Measurements from ENCODE around the gene RDH13.
"Not testable (repeated sequence)": the region's sequence is repeated elsewhere in the genome, so short reads cannot be mapped to it uniquely, and the experiment has no call there.

The RDH13 gene

GRCh38 chr19:55076321-55076720 lies 13.4 kb upstream of the RDH13 start:
- H3K4me1 Mint-ChIP-seq (ENCODE audit: low read depth): peaks cover 14% of the 10 kb centered on the region
- H3K27me3 Mint-ChIP-seq (ENCODE audit: low read depth): peaks cover 6% of the 10 kb centered on the region
- H3K27ac Mint-ChIP-seq: no peak overlapping the region
- DNase-seq (ENCODE audit: low spot score): no peak
- H3K4me3 Mint-ChIP-seq: no peak overlapping the region
- no peaks in the 10 kb centered on the region for H3K9me3 Mint-ChIP-seq
- H3K36me3 Mint-ChIP-seq (ENCODE audit: low read depth): peaks cover 3% of the 10 kb centered on the region

GRCh38 chr19:55075371-55075998 lies 12.5 kb upstream of the RDH13 start, which contains the start of gene EPS8L1:
Gene EPS8L1, plus strand, starts transcription at chr19:55075869. Its CDS starts 576 bp downstream, at chr19:55076445.
- H3K4me1 Mint-ChIP-seq (ENCODE audit: low read depth): peaks cover 10% of the 10 kb centered on the region

GRCh38 chr19:55071913-55072312 lies 9.0 kb upstream of the RDH13 start:
- H3K9me3 Mint-ChIP-seq: no peaks in the 10 kb centered on the region
- no peak for DNase-seq (ENCODE audit: low spot score)
- H3K27me3 Mint-ChIP-seq (ENCODE audit: low read depth): peaks cover 40% of the 10 kb centered on the region
- no peaks in the 10 kb centered on the region for H3K36me3 Mint-ChIP-seq (ENCODE audit: low read depth)
- peaks cover 9% of the 10 kb centered on the region for H3K4me1 Mint-ChIP-seq (ENCODE audit: low read depth)
- H3K27ac Mint-ChIP-seq: no peak overlapping the region
- H3K4me3 Mint-ChIP-seq: no peak overlapping the region

More at GRCh38 chr19:55075371-55075998, 12.5 kb upstream of the RDH13 start, which contains the start of gene EPS8L1:
- Mint-ChIP-seq H3K4me3 (no peak within 1 kb of the TSS), H3K36me3 (ENCODE audit: low read depth) (peaks cover 3% of the 10 kb centered on the region), H3K9me3 (no peaks in the 10 kb centered on the region), H3K27me3 (ENCODE audit: low read depth) (peaks cover 8% of the 10 kb centered on the region), H3K27ac (no peak within 1 kb of the TSS)
- DNase-seq (ENCODE audit: low spot score): no peak

GRCh38 chr19:55071129-55071502 lies 8.2 kb upstream of the RDH13 start:
- Mint-ChIP-seq H3K27me3 (ENCODE audit: low read depth) (peaks cover 48% of the 10 kb centered on the region), H3K4me1 (ENCODE audit: low read depth) (peaks cover 9% of the 10 kb centered on the region), H3K4me3 (no peak overlapping the region), H3K27ac (no peak overlapping the region), H3K9me3 (no peaks in the 10 kb centered on the region), H3K36me3 (ENCODE audit: low read depth) (no peaks in the 10 kb centered on the region)
- no peak for DNase-seq (ENCODE audit: low spot score)

DNA sequence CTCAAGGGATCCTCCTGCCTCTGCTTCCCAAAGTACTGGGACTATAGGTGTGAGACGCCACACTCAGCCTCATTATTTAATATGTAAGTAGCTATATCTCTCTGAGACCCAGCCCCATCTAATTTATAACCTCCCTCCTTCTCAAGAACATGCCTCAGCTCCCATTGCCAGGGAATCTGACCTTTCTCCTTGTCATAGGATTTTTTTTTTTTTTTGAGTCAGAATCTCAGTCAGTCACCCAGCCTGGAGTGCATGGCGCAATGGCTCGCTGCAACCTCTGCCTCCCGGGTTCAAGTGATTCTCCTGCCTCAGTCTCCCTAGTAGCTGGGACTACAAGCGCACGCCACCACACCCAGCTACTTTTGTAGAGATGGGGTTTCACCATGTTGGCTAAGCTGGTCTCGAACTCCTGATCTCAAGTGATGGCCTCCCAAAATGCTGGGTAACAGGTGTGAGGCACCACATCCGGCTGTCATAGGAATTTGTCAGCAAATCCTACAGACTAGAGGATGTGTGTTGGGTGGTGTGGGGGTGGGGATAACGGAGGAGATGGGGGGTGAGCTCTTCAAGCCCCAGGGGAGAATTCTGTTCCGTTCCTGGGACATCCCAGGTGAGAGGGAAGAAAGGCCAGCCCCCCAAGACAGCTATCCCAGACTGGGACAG lies 7.6 kb upstream of the RDH13 start:
- H3K27ac Mint-ChIP-seq: no peak overlapping the region
- no peak for DNase-seq (ENCODE audit: low spot score)
- H3K9me3 Mint-ChIP-seq: no peaks in the 10 kb centered on the region
- H3K36me3 Mint-ChIP-seq (ENCODE audit: low read depth): no peaks in the 10 kb centered on the region
- peaks cover 9% of the 10 kb centered on the region for H3K4me1 Mint-ChIP-seq (ENCODE audit: low read depth)
- no peak overlapping the region for H3K4me3 Mint-ChIP-seq
- H3K27me3 Mint-ChIP-seq (ENCODE audit: low read depth): peaks cover 52% of the 10 kb centered on the region

- Mint-ChIP-seq H3K4me3 (no peak overlapping the region), H3K27ac (no peak overlapping the region)
- no peak for DNase-seq (ENCODE audit: low spot score)
These were observed 6.9 kb upstream of the RDH13 start for GRCh38 chr19:55069865-55070197.

DNA sequence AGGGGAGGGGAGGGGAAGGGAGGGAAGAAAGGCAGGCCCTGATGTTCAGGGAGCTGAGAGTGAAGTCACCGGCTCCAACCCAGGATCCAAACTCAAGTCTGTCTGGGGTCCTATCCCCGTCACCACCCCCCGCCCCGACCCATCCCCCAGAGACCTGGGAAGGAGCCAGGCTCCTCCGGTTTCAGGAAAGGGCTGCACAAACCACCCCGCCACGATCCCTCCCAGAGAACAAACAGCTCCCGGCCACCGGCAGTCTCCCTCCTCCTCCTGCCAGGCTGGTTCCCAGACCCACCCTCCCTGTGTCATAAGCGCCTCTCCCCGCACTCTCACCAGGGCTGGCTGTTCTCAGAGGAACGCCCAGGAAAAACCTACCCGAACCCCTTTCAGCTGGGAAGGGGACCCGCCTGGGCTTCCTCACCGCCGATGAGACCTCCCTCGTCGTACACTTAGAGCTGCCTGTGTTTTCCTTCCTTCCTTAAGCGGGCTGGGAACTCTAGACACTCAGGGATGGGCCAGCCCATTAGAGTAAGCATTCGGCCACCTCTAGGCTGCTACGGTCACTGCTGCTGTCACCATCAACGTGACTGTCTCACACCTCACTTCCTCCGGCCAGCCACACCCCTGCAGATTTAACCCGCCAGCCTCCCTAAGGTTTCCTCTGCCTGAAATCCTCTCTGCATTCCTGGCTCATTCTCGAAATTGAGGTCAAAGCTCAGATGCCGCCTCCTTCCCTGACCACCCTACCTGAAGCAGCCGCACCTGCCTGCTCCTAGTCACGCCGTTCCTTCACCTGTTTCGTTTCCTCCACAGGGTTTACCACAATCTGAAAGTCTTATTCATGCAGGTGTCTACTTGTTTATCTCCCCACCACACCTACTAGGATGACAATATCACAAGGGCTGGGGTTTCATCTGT lies 6.3 kb upstream of the RDH13 start:
- peaks cover 52% of the 10 kb centered on the region for H3K27me3 Mint-ChIP-seq (ENCODE audit: low read depth)
- peaks cover 9% of the 10 kb centered on the region for H3K4me1 Mint-ChIP-seq (ENCODE audit: low read depth)
- no peak for DNase-seq (ENCODE audit: low spot score)
- no peaks in the 10 kb centered on the region for H3K36me3 Mint-ChIP-seq (ENCODE audit: low read depth)
- H3K27ac Mint-ChIP-seq: no peak overlapping the region
- H3K4me3 Mint-ChIP-seq: peak overlapping the region; percentile 30
- H3K9me3 Mint-ChIP-seq: no peaks in the 10 kb centered on the region

More at GRCh38 chr19:55069865-55070197, 6.9 kb upstream of the RDH13 start:
- Mint-ChIP-seq H3K27me3 (ENCODE audit: low read depth) (peaks cover 52% of the 10 kb centered on the region), H3K9me3 (no peaks in the 10 kb centered on the region), H3K36me3 (ENCODE audit: low read depth) (no peaks in the 10 kb centered on the region), H3K4me1 (ENCODE audit: low read depth) (peaks cover 9% of the 10 kb centered on the region)

- H3K4me1 Mint-ChIP-seq (ENCODE audit: low read depth): peaks cover 9% of the 10 kb centered on the region
- H3K36me3 Mint-ChIP-seq (ENCODE audit: low read depth): no peaks in the 10 kb centered on the region
- H3K9me3 Mint-ChIP-seq: no peaks in the 10 kb centered on the region
- no peak overlapping the region for H3K27ac Mint-ChIP-seq
- peaks cover 57% of the 10 kb centered on the region for H3K27me3 Mint-ChIP-seq (ENCODE audit: low read depth)
- no peak overlapping the region for H3K4me3 Mint-ChIP-seq
- no peak for DNase-seq (ENCODE audit: low spot score)
These were observed 4.9 kb upstream of the RDH13 start for GRCh38 chr19:55067869-55068268.

GRCh38 chr19:55066107-55066709 lies 3.3 kb upstream of the RDH13 start:
- no peaks in the 10 kb centered on the region for H3K36me3 Mint-ChIP-seq (ENCODE audit: low read depth)
- DNase-seq (ENCODE audit: low spot score): no peak
- H3K27ac Mint-ChIP-seq: no peak overlapping the region
- peaks cover 51% of the 10 kb centered on the region for H3K27me3 Mint-ChIP-seq (ENCODE audit: low read depth)
- no peak overlapping the region for H3K4me3 Mint-ChIP-seq
- H3K9me3 Mint-ChIP-seq: no peaks in the 10 kb centered on the region
- peaks cover 15% of the 10 kb centered on the region for H3K4me1 Mint-ChIP-seq (ENCODE audit: low read depth)

GRCh38 chr19:55065516-55065915 lies 2.6 kb upstream of the RDH13 start:
- DNase-seq (ENCODE audit: low spot score); H3K4me3 Mint-ChIP-seq; H3K27ac Mint-ChIP-seq; H3K36me3 Mint-ChIP-seq (ENCODE audit: low read depth); H3K9me3 Mint-ChIP-seq: not testable (repeated sequence)
- Mint-ChIP-seq H3K4me1 (ENCODE audit: low read depth) (peaks cover 14% of the 10 kb centered on the region), H3K27me3 (ENCODE audit: low read depth) (peaks cover 49% of the 10 kb centered on the region)

- no peak overlapping the region for H3K27ac Mint-ChIP-seq
- H3K4me1 Mint-ChIP-seq (ENCODE audit: low read depth): peaks cover 6% of the 10 kb centered on the region
- H3K9me3 Mint-ChIP-seq: no peaks in the 10 kb centered on the region
- DNase-seq (ENCODE audit: low spot score): no peak
- no peak overlapping the region for H3K4me3 Mint-ChIP-seq
- H3K36me3 Mint-ChIP-seq (ENCODE audit: low read depth): peaks cover 12% of the 10 kb centered on the region
- peaks cover 32% of the 10 kb centered on the region for H3K27me3 Mint-ChIP-seq (ENCODE audit: low read depth)
These were observed 520 bp upstream of the RDH13 start for GRCh38 chr19:55063492-55063843.

GRCh38 chr19:55060287-55060686 lies 2.7 kb downstream of the RDH13 start:
- H3K4me1 Mint-ChIP-seq (ENCODE audit: low read depth); DNase-seq (ENCODE audit: low spot score); H3K9me3 Mint-ChIP-seq; H3K27me3 Mint-ChIP-seq (ENCODE audit: low read depth); H3K4me3 Mint-ChIP-seq; H3K27ac Mint-ChIP-seq: not testable (repeated sequence)
- peaks cover 29% of the 10 kb centered on the region for H3K36me3 Mint-ChIP-seq (ENCODE audit: low read depth)

DNA sequence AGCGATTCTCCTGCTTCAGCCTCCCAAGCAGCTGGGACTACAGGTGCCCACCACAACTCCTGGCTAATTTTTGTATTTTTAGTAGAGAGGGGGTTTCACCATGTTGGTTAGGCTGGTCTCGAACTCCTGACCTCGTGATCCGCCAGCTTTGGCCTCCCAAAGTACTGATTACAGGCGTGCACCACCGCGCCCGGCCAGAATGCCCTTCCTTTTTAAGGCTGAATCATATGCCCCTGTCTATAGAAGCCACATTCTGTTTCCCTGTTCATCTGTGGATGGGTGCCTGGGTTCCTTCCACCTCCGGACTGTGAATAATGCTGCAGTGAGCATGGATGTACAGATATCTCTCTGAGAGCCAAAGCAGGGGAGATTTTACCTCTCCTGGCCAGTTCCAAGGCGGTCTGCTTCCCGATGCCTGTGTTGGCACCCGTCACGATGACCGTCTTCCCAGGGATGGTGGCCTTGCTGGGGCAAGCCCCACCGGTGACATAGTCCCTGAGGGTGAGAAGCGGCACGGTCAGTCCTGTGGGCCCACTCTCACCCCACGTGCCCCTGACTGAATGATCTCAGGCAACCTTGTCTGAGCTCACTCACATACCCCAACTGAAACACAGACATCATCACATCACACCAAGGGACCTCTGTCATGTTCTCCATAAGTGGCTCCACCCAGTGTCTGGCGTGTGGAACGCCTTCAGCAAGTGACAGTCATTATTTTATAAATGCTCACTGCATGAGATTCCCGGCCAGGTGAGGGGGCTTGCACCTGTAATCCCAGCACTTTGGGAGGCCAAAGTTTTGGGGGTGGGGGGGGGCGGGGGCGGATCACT lies 4.0 kb downstream of the RDH13 start:
- Mint-ChIP-seq H3K4me3 (no peak overlapping the region), H3K4me1 (ENCODE audit: low read depth) (peaks cover 6% of the 10 kb centered on the region), H3K27me3 (ENCODE audit: low read depth) (peaks cover 4% of the 10 kb centered on the region), H3K36me3 (ENCODE audit: low read depth) (peaks cover 33% of the 10 kb centered on the region), H3K27ac (no peak overlapping the region), H3K9me3 (no peaks in the 10 kb centered on the region)
- DNase-seq (ENCODE audit: low spot score): no peak
